SK-N-SH treated with all-trans-retinoic acid at 6 μM for 48 hours (cell line): Measurements from ENCODE around the gene AMIGO3.

ENCODE experiments used
- OSR1 ChIP-seq: fragments of 250-450 bp; sonication (Bioruptor Pico); IDR thresholded peaks from 2 replicates; pipeline ENCODE4 v1.8.0; 2022; ENCODE audit warnings: moderate library complexity, mild to moderate bottlenecking, inconsistent platforms
- TCF4 ChIP-seq: fragments of 250-450 bp; sonication (Bioruptor Pico); IDR thresholded peaks from 2 replicates; pipeline ENCODE4 v1.8.0; 2021; ENCODE audit warnings: mild to moderate bottlenecking, moderate library complexity, borderline replicate concordance
- ZC3H10 ChIP-seq: fragments of 250-450 bp; sonication (Bioruptor Pico); IDR thresholded peaks from 2 replicates; pipeline ENCODE4 v1.5.1; 2021; ENCODE audit warnings: mild to moderate bottlenecking, moderate library complexity
- TF ChIP-seq, protein P1 (sequence below): fragments of 250-450 bp; sonication (Bioruptor Pico); IDR thresholded peaks from 2 replicates; pipeline ENCODE4 v1.8.0; 2020; ENCODE audit warnings: mild to moderate bottlenecking, moderate library complexity, borderline replicate concordance

DNA sequence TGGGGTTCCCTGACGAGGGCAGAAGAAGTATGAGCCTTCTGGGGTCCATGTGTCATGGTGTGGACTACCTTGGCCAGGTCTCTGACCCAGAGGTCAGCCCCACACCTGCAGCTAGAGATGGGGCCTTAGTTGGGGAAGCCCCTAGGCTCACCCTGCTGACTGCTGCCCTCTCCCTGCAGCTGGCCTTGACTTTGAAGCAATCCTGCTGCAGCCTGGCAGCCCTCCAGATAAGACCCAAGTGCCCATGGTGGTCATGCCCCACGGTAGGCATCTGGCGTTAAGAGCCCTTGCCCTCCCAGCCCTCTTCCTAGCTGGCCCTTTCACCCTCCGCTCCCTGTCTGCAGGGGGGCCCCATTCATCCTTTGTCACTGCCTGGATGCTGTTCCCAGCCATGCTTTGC, 37.9 kb downstream of the AMIGO3 start:
- TF ChIP-seq ZC3H10 (CRISPR knock-in tag) (no peak), OSR1 (no peak), TCF4 (no peak)
- TF ChIP-seq, protein P1, sequence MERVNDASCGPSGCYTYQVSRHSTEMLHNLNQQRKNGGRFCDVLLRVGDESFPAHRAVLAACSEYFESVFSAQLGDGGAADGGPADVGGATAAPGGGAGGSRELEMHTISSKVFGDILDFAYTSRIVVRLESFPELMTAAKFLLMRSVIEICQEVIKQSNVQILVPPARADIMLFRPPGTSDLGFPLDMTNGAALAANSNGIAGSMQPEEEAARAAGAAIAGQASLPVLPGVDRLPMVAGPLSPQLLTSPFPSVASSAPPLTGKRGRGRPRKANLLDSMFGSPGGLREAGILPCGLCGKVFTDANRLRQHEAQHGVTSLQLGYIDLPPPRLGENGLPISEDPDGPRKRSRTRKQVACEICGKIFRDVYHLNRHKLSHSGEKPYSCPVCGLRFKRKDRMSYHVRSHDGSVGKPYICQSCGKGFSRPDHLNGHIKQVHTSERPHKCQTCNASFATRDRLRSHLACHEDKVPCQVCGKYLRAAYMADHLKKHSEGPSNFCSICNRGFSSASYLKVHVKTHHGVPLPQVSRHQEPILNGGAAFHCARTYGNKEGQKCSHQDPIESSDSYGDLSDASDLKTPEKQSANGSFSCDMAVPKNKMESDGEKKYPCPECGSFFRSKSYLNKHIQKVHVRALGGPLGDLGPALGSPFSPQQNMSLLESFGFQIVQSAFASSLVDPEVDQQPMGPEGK (CRISPR knock-in tag): no peak
